ENCODE measurements around the gene RPS15.

The RPS15 gene

DNA sequence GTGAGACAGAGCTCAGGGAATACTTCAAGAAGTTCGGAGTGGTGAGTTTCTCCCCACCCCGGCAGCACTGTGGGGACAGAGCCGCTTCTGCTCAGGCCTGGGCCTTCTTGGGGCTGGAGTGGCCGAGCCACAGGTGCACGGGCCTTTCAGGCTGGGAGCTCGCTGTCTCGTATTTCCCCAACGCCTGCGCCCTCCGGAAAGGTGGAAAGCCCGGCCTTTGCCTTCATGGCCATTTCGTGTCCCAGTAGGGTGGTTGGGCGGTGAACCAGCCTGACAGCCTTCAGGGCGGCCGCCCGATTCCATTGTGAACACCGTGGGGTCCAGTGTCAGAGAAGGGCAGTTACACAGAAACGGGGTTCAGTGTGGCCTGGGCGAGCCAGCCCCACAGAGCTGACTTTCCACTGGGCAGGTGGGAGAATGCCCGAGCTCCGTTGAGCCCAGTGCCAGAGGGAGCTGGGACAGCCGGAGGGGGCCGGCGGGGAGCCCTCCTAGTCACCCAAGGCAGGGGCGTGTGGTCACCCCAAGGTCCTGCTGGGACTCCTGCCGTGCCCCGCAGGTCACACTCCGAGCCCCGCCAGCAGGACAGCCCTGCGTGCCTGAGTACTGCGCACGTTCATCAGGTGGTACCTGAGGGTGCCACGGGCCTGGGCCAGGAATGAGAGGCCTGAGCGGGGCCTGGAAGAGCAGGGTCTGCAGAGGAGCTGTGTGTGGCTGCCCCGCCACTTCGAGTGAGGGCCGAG is 16.8 kb upstream of the RPS15 start:
- DNase-seq (ENCODE audit: low read depth in 2 of 2) = no peak
- TF ChIP-seq, protein P1, sequence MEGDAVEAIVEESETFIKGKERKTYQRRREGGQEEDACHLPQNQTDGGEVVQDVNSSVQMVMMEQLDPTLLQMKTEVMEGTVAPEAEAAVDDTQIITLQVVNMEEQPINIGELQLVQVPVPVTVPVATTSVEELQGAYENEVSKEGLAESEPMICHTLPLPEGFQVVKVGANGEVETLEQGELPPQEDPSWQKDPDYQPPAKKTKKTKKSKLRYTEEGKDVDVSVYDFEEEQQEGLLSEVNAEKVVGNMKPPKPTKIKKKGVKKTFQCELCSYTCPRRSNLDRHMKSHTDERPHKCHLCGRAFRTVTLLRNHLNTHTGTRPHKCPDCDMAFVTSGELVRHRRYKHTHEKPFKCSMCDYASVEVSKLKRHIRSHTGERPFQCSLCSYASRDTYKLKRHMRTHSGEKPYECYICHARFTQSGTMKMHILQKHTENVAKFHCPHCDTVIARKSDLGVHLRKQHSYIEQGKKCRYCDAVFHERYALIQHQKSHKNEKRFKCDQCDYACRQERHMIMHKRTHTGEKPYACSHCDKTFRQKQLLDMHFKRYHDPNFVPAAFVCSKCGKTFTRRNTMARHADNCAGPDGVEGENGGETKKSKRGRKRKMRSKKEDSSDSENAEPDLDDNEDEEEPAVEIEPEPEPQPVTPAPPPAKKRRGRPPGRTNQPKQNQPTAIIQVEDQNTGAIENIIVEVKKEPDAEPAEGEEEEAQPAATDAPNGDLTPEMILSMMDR (IDR thresholded peaks at IDR 0.05; ENCODE audit: low read depth, low read length) = no peak
- H3K4me3 ChIP-seq (replicated peaks in 1 of 2; ENCODE audit: low read depth in 2 of 2, low read length in 2 of 2) = no peak overlapping the region

DNA sequence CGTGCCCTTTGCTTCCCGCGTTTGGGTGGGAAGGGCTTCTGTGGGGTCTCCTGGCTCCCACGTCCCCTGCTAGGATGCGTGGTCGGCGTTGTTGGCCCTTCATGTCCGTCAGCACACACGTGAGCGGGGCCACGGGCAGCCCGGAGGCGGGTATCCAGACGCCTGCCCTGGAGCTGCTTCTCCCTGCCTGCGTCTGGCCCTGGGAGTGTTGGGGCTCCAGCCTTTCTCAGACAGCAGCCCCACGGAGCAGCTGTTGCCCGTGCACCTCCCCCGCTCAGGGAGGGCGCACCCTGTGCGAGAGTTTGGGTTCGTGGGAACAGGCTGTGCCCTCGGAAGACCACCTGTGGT is 16.3 kb upstream of the RPS15 start:
- TF ChIP-seq, protein P1 (IDR thresholded peaks at IDR 0.05; ENCODE audit: low read depth, low read length) = no peak
- no peak for DNase-seq (ENCODE audit: low read depth in 2 of 2)

DNA sequence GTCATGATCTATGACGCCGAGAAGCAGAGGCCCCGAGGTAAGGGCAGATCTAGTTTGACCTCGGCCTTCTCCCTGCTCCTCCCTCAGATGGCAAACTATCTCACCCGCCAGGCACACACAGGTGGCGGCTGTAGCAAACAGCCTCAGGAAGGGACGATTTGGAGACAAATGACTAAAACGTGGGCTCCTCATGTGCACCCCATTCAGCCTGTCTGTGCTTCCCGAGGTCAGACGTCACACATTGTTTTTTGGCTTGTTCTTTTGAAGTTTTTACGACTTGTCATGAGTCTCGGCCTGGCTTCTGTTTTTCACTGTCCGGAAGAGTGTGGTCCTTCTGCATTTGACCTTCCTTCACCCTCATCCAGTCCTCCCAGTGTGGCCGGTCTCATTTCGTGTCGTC is 15.8 kb upstream of the RPS15 start:
- no peak overlapping the region for H3K4me3 ChIP-seq (replicated peaks in 1 of 2; ENCODE audit: low read depth in 2 of 2, low read length in 2 of 2)
- DNase-seq (ENCODE audit: low read depth in 2 of 2) = no peak
- TF ChIP-seq, protein P1 (IDR thresholded peaks at IDR 0.05; ENCODE audit: low read depth, low read length) = no peak

More for the DNA sequence above, 16.3 kb upstream of the RPS15 start:
- no peak overlapping the region for H3K4me3 ChIP-seq (replicated peaks in 1 of 2; ENCODE audit: low read depth in 2 of 2, low read length in 2 of 2)

DNA sequence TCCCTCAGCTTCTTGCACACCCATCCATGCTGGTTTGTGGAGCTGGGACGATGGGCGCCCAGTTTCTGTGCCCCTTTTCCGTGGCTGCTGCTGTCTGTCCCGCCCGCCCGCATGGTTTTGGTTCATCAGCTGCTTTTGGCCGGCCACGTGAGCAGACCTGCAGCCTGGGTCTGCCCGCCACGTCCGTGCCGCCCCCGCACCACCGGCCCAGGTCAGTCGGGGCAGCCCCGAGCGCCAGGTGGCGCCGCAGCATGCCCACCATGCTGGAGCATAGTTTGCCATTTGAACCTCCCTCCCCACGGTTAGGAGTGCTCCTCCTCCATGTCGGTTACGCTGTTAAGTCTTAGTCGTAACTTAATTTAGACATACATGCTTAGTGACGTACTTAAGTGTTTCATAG is 15.3 kb upstream of the RPS15 start:
- H3K4me3 ChIP-seq (replicated peaks in 1 of 2; ENCODE audit: low read depth in 2 of 2, low read length in 2 of 2) = no peak overlapping the region
- TF ChIP-seq, protein P1 (IDR thresholded peaks at IDR 0.05; ENCODE audit: low read depth, low read length) = no peak
- no peak for DNase-seq (ENCODE audit: low read depth in 2 of 2)

DNA sequence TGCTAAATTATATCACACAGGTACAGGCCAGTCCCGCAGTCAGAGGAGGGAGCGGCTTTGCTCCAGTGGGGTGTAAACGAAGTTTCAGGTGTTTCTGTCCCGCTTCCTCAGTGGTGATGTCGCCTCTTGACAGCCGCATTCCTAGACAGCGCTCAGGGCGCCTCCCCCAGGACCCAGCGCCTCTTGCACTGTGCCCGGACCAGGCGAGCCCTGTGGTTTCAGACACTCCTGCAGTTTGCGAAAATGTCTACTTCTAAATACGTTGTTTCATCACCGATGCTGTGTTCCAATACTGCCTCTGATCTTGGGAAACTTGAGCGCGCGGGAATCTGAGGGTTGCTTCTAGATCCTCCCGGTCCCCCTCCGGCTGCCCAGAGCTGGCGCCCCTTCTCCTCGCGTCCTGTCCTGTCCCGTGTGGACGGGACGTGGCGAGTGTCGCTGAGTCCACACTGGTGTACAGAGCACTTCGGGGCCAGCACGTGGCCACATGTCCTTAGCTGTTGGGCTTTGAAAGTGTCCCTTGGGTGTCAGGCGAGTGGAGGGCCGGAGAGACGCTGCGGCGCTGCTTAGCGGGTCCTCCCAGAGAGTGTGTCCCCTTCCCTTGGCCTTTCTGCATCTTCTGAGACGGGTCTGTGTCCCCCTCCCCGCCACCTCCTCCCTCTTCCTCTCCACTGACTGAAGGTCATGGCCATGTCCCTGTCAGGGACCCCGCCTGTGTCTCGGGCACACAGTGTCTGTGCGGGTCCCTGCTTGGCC is 14.6 kb upstream of the RPS15 start:
- TF ChIP-seq, protein P1 (IDR thresholded peaks at IDR 0.05; ENCODE audit: low read depth, low read length) = no peak
- no peak for DNase-seq (ENCODE audit: low read depth in 2 of 2)
- H3K4me3 ChIP-seq (replicated peaks in 1 of 2; ENCODE audit: low read depth in 2 of 2, low read length in 2 of 2) = no peak overlapping the region

DNA sequence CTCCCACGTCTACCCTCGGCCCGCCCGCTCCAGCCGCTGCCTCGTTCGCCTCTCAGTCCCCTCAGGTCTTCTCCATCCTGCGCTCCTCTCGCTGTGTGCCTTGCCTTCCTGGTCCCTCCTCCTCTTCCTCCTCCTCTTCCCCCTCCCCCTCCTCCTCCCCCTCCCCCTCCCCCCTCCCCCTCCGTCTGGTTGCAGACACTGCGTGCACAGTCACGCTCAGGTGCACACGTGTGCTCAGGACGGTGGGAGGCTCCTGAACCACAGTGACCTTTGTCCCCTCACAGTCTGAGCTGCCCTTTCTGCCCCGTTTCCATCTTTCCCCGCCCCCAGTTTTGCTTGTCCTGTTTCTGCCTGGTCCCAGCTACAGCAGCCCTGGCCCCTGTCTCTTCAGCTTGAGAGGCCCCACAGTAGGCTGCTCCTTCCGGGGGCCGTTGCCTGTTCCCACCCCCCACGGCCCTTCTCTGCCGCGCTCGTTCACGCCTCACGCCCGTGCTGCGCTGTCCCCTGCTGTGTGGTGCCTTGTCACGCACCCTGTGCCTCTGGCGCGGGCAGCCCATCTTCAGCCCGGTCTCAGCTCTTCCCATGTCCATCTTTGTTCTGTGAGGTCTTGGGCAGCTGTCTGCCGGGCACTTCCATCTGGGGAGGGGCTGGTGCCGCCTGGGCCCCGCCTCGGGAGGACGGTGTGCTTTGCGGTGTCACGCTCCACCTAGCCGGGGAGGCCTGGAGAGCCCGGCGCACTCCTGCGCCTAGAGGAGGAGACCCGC is 13.8 kb upstream of the RPS15 start:
- DNase-seq (ENCODE audit: low read depth in 2 of 2) = no peak
- H3K4me3 ChIP-seq (replicated peaks in 1 of 2; ENCODE audit: low read depth in 2 of 2, low read length in 2 of 2) = no peak overlapping the region
- TF ChIP-seq, protein P1 (IDR thresholded peaks at IDR 0.05; ENCODE audit: low read depth, low read length) = no peak
